ENCODE data around the gene MYO5B.
"Not testable (repeated sequence)": the region's sequence is repeated elsewhere in the genome, so short reads cannot be mapped to it uniquely, and the experiment has no call there.

MYO5B gene

DNA sequence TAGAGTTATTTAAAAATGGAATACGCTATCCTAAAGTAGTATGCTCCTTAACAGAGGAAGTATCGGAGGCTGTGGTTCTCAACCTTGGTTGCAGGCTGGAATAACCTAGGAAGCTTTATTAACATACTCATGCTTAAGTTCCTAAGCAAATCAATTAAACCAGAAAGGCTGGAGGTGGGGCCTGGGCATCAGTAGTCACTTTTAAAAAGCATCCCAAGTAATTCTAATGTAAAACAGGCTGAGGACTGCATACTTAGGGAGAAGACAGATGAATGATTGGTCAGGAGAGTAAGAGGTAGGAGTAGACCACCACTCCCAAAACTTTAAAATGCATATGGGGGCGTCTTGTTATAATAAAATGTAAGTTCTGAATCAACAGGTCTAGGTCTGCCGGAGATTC lies 396.9 kb downstream of the MYO5B start:
- Histone ChIP-seq H3K9me3 (ENCODE audit: control insufficient read depth, insufficient read depth, low read length) (no peaks in the 10 kb centered on the region), H3K36me3 (ENCODE audit: control insufficient read depth, low read length) (peaks cover 49% of the 10 kb centered on the region), H3K27ac (ENCODE audit: low read depth, low read length) (no peak overlapping the region), H3K79me2 (ENCODE audit: control insufficient read depth, low read length) (no peaks in the 10 kb centered on the region; the same call in 1 of the 2 replicates), H3K27me3 (ENCODE audit: control insufficient read depth, low read length) (no peaks in the 10 kb centered on the region), H3K4me1 (ENCODE audit: control insufficient read depth, low read length) (no peaks in the 10 kb centered on the region), H3K4me3 (ENCODE audit: low read length) (no peak overlapping the region), H3F3A (ENCODE audit: control insufficient read depth, insufficient read depth) (0 out of 2 replicates have a peak, but pooled peaks cover 2% of the 10 kb centered on the region), H3K4me2 (ENCODE audit: low read length) (no peak overlapping the region), H4K20me1 (ENCODE audit: control insufficient read depth, insufficient read depth, low read depth, low read length) (no peaks in the 10 kb centered on the region), H3K9me2 (replicated peaks; ENCODE audit: control insufficient read depth, low read length) (no peaks in the 10 kb centered on the region)
- TF ChIP-seq EZH2phosphoT487 (IDR thresholded peaks at IDR 0.05; ENCODE audit: borderline replicate concordance, low read length) = no peak
- TF ChIP-seq, protein P1, sequence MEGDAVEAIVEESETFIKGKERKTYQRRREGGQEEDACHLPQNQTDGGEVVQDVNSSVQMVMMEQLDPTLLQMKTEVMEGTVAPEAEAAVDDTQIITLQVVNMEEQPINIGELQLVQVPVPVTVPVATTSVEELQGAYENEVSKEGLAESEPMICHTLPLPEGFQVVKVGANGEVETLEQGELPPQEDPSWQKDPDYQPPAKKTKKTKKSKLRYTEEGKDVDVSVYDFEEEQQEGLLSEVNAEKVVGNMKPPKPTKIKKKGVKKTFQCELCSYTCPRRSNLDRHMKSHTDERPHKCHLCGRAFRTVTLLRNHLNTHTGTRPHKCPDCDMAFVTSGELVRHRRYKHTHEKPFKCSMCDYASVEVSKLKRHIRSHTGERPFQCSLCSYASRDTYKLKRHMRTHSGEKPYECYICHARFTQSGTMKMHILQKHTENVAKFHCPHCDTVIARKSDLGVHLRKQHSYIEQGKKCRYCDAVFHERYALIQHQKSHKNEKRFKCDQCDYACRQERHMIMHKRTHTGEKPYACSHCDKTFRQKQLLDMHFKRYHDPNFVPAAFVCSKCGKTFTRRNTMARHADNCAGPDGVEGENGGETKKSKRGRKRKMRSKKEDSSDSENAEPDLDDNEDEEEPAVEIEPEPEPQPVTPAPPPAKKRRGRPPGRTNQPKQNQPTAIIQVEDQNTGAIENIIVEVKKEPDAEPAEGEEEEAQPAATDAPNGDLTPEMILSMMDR (IDR thresholded peaks at IDR 0.05; ENCODE audit: low read depth, low read length, poor library complexity, severe bottlenecking) = no peak

- Histone ChIP-seq H3F3A (ENCODE audit: control insufficient read depth, insufficient read depth) (0 out of 2 replicates have a peak, but pooled peaks cover 2% of the 10 kb centered on the region), H3K27me3 (ENCODE audit: control insufficient read depth, low read length) (no peaks in the 10 kb centered on the region), H3K4me3 (ENCODE audit: low read length) (no peak overlapping the region), H3K9me3 (ENCODE audit: control insufficient read depth, insufficient read depth, low read length) (no peaks in the 10 kb centered on the region), H4K20me1 (ENCODE audit: control insufficient read depth, insufficient read depth, low read depth, low read length) (no peaks in the 10 kb centered on the region), H3K79me2 (ENCODE audit: control insufficient read depth, low read length) (no peaks in the 10 kb centered on the region), H3K4me2 (ENCODE audit: low read length) (no peak overlapping the region), H3K36me3 (ENCODE audit: control insufficient read depth, low read length) (peaks cover 50% of the 10 kb centered on the region), H3K9me2 (replicated peaks; ENCODE audit: control insufficient read depth, low read length) (no peaks in the 10 kb centered on the region), H3K4me1 (ENCODE audit: control insufficient read depth, low read length) (no peaks in the 10 kb centered on the region), H3K27ac (ENCODE audit: low read depth, low read length) (no peak overlapping the region)
- TF ChIP-seq, protein P1 (IDR thresholded peaks at IDR 0.05; ENCODE audit: low read depth, low read length, poor library complexity, severe bottlenecking) = no peak
- no peak for TF ChIP-seq EZH2phosphoT487 (IDR thresholded peaks at IDR 0.05; ENCODE audit: borderline replicate concordance, low read length)
Observed at GRCh38 chr18:49795612-49796552, 399.1 kb downstream of the MYO5B start.

- Histone ChIP-seq H3K9me3 (ENCODE audit: control insufficient read depth, insufficient read depth, low read length) (no peaks in the 10 kb centered on the region), H4K20me1 (ENCODE audit: control insufficient read depth, insufficient read depth, low read depth, low read length) (no peaks in the 10 kb centered on the region), H3K36me3 (ENCODE audit: control insufficient read depth, low read length) (peaks cover 61% of the 10 kb centered on the region), H3K4me3 (ENCODE audit: low read length) (no peak overlapping the region), H3K79me2 (ENCODE audit: control insufficient read depth, low read length) (no peaks in the 10 kb centered on the region), H3K27me3 (ENCODE audit: control insufficient read depth, low read length) (no peaks in the 10 kb centered on the region), H3K9me2 (replicated peaks; ENCODE audit: control insufficient read depth, low read length) (no peaks in the 10 kb centered on the region), H3K4me1 (ENCODE audit: control insufficient read depth, low read length) (no peaks in the 10 kb centered on the region), H3K27ac (ENCODE audit: low read depth, low read length) (no peak overlapping the region), H3K4me2 (ENCODE audit: low read length) (no peak overlapping the region), H3F3A (ENCODE audit: control insufficient read depth, insufficient read depth) (0 out of 2 replicates have a peak, but pooled peaks cover 2% of the 10 kb centered on the region)
- TF ChIP-seq, protein P1 (IDR thresholded peaks at IDR 0.05; ENCODE audit: low read depth, low read length, poor library complexity, severe bottlenecking) = no peak
- TF ChIP-seq EZH2phosphoT487 (IDR thresholded peaks at IDR 0.05; ENCODE audit: borderline replicate concordance, low read length) = no peak
Observed at GRCh38 chr18:49794743-49795142, 400.2 kb downstream of the MYO5B start.

- not testable (repeated sequence) for H3K4me1 ChIP-seq (ENCODE audit: control insufficient read depth, low read length); H3K9me3 ChIP-seq (ENCODE audit: control insufficient read depth, insufficient read depth, low read length); H4K20me1 ChIP-seq (ENCODE audit: control insufficient read depth, insufficient read depth, low read depth, low read length); H3K9me2 ChIP-seq (replicated peaks; ENCODE audit: control insufficient read depth, low read length); H3K79me2 ChIP-seq (ENCODE audit: control insufficient read depth, low read length); H3K4me3 ChIP-seq (ENCODE audit: low read length); H3K27ac ChIP-seq (ENCODE audit: low read depth, low read length); H3F3A ChIP-seq (ENCODE audit: control insufficient read depth, insufficient read depth); H3K27me3 ChIP-seq (ENCODE audit: control insufficient read depth, low read length); H3K4me2 ChIP-seq (ENCODE audit: low read length)
- peaks cover 59% of the 10 kb centered on the region for H3K36me3 ChIP-seq (ENCODE audit: control insufficient read depth, low read length)
Observed at GRCh38 chr18:49789560-49790134, 405.3 kb downstream of the MYO5B start.

All from DOHH2 (cell line).